GM18499 (cell line): ENCODE measurements around the gene GDA.

Source experiments
- ATAC-seq: cut with Tn5 transposase; IDR thresholded peaks from one replicate; pipeline ENCODE4 v1.9.1; 2021; ENCODE audit warnings: moderate number of reproducible peaks; ENCODE audit not compliant: insufficient read depth, unreplicated experiment

The GDA gene

GRCh38 chr9:72203205-72203803 is 54.1 kb downstream of the GDA start:
- no peak for ATAC-seq

GRCh38 chr9:72204062-72204461 is 54.8 kb downstream of the GDA start:
- ATAC-seq: no peak

GRCh38 chr9:72205513-72205912 is 56.3 kb downstream of the GDA start:
- no peak for ATAC-seq

- ATAC-seq: peak; percentile 62
Observed at GRCh38 chr9:72207278-72207677, 58.0 kb downstream of the GDA start.

GRCh38 chr9:72210522-72210921 is 61.3 kb downstream of the GDA start:
- no peak for ATAC-seq

GRCh38 chr9:72211047-72211446 is 61.8 kb downstream of the GDA start:
- no peak for ATAC-seq

- ATAC-seq: no peak
Observed at GRCh38 chr9:72213906-72214305, 64.7 kb downstream of the GDA start.

- ATAC-seq: no peak
Observed at GRCh38 chr9:72217306-72217842, 68.1 kb downstream of the GDA start.

- ATAC-seq: no peak
Observed at GRCh38 chr9:72220589-72220988, 71.3 kb downstream of the GDA start.

GRCh38 chr9:72226146-72226812 is 77.0 kb downstream of the GDA start:
- no peak for ATAC-seq

GRCh38 chr9:72228282-72228681 is 79.0 kb downstream of the GDA start:
- no peak for ATAC-seq

- no peak for ATAC-seq
Observed at GRCh38 chr9:72232778-72233177, 83.5 kb downstream of the GDA start.

- ATAC-seq: no peak
Observed at GRCh38 chr9:72247549-72247948, 98.3 kb downstream of the GDA start.

- ATAC-seq: no peak
Observed at GRCh38 chr9:72251589-72251988, 102.3 kb downstream of the GDA start.

GRCh38 chr9:72254901-72255545 is 105.8 kb downstream of the GDA start:
- no peak for ATAC-seq

GRCh38 chr9:72255569-72255968 is 106.3 kb downstream of the GDA start:
- no peak for ATAC-seq

- no peak for ATAC-seq
Observed at GRCh38 chr9:72256931-72257330, 107.7 kb downstream of the GDA start.

GRCh38 chr9:72257814-72258213 is 108.6 kb downstream of the GDA start:
- ATAC-seq: no peak

- no peak for ATAC-seq
Observed at GRCh38 chr9:72262063-72262462, 112.8 kb downstream of the GDA start.

GRCh38 chr9:72263572-72263971 is 114.3 kb downstream of the GDA start:
- ATAC-seq: no peak

GRCh38 chr9:72268961-72269360 is 119.7 kb downstream of the GDA start:
- no peak for ATAC-seq
